Stomach (tissue), 4 donors: Measurements from ENCODE around the gene MATN1.

Experiments
- CTCF ChIP-seq, 7 experiments: fragments of 450-650 bp in 4 of 7; fragments of 200-600 bp in 3 of 7; sonication (generic) in 3 of 7; IDR thresholded peaks; one replicate each; pipeline ENCODE4 v1.5.1; 2016 to 2019; ENCODE audit warnings: antibody characterized with exemption in 7 of 7, control low read depth in 2 of 7, mild to moderate bottlenecking in 1 of 7
- POLR2A ChIP-seq, 4 donors: fragments of 450-650 bp; IDR thresholded peaks; one replicate each; pipeline ENCODE4 v1.6.1; 2016; ENCODE audit warnings: antibody characterized with exemption in 4 of 4, control low read depth in 2 of 4, mild to moderate bottlenecking in 1 of 4, moderate library complexity in 1 of 4

- TF ChIP-seq POLR2A (IDR thresholded peaks at IDR 0.05) (no peak), CTCF (IDR thresholded peaks at IDR 0.05) (no peak)
These were observed 41.6 kb downstream of the MATN1 start for GRCh38 chr1:30681782-30682181.
